Ascending aorta (tissue), 2 donors: ENCODE measurements around the gene DNAH2. TPM values are rescaled to one million over a fixed set of nuclear protein-coding genes. Genes with fewer than 3 reads are reported as not detected.
"Not testable (repeated sequence)": the region's sequence is repeated elsewhere in the genome, so short reads cannot be mapped to it uniquely, and the experiment has no call there.

Source experiments
- DNase-seq, 2 donors: peaks; one replicate each; pipeline ENCODE4 v3.0.0-alpha.2; 2019; ENCODE audit warnings: low spot score in 2 of 2
- H3K27ac ChIP-seq, 2 donors: fragments of 200-600 bp; sonication (generic); one replicate each; pipeline ENCODE4 v1.5.1; 2016 to 2017; ENCODE audit warnings: mild to moderate bottlenecking in 1 of 2
- H3K27me3 ChIP-seq: fragments of 200-600 bp; sonication (generic); one replicate; pipeline ENCODE4 v1.5.1; 2017
- H3K36me3 ChIP-seq, 2 donors: fragments of 200-600 bp; sonication (generic); one replicate each; pipeline ENCODE4 v1.5.1; 2016
- H3K4me1 ChIP-seq, 2 donors: fragments of 200-600 bp; sonication (generic); one replicate each; pipeline ENCODE4 v1.5.1; 2016 to 2017; ENCODE audit warnings: mild to moderate bottlenecking in 1 of 2
- H3K4me3 ChIP-seq, 2 donors: fragments of 200-600 bp; sonication (generic); one replicate each; pipeline ENCODE4 v1.5.1; 2016 to 2017; ENCODE audit warnings: mild to moderate bottlenecking in 1 of 2
- H3K9me3 ChIP-seq, 2 donors: fragments of 200-600 bp; sonication (generic); one replicate each; pipeline ENCODE4 v1.5.1; 2016
- intact Hi-C: fragments of 100-400 bp; cut with DNase I; formaldehyde crosslinking; loops from one replicate; pipeline ENCODE4 v1.15.1; 2023
- total RNA-seq: library from RNA; depleted of rRNA; stranded (reverse); fragments of >200 nt; gene quantifications from one replicate; pipeline ENCODE4 v1.1.0, GENCODE V29; 2016
- TF ChIP-seq, protein P1 (sequence below), 3 experiments: fragments of 200-600 bp in 2 of 3; fragments of 450-650 bp in 1 of 3; sonication (generic) in 2 of 3; IDR thresholded peaks; one replicate each; pipeline ENCODE4 v1.5.1; 2016 to 2019; ENCODE audit warnings: antibody characterized with exemption in 3 of 3, mild to moderate bottlenecking in 1 of 3, moderate library complexity in 1 of 3

DNAH2 gene
- total RNA-seq, 1 donor from 2014 or later = 0.43 TPM

DNA sequence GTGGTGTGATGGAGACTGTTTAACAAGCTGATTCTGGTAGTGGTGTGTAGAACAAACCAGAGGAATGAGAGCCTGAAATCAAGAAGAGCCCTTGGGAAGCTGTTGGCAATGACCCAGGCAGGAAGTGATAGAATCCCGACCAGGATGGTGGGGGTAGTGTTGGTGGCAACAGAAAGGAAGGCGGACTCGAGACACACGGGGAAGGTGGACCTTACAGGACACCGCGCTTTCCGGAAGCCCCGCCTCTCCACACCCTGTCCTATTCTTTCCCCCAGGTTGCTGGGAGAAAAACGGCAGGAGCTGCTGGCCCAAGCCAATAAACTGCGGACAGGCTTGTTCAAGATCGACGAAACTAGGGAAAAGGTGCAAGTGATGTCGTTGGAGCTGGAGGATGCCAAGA is 86.4 kb downstream of the DNAH2 start:
- Histone ChIP-seq H3K27me3 (no peaks in the 10 kb centered on the region), H3K36me3 (no peaks in the 10 kb centered on the region), H3K4me1 (no peaks in the 10 kb centered on the region), H3K4me3 (no peak overlapping the region), H3K9me3 (no peaks in the 10 kb centered on the region), H3K27ac (no peak overlapping the region)
- TF ChIP-seq, protein P1, sequence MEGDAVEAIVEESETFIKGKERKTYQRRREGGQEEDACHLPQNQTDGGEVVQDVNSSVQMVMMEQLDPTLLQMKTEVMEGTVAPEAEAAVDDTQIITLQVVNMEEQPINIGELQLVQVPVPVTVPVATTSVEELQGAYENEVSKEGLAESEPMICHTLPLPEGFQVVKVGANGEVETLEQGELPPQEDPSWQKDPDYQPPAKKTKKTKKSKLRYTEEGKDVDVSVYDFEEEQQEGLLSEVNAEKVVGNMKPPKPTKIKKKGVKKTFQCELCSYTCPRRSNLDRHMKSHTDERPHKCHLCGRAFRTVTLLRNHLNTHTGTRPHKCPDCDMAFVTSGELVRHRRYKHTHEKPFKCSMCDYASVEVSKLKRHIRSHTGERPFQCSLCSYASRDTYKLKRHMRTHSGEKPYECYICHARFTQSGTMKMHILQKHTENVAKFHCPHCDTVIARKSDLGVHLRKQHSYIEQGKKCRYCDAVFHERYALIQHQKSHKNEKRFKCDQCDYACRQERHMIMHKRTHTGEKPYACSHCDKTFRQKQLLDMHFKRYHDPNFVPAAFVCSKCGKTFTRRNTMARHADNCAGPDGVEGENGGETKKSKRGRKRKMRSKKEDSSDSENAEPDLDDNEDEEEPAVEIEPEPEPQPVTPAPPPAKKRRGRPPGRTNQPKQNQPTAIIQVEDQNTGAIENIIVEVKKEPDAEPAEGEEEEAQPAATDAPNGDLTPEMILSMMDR (IDR thresholded peaks at IDR 0.05) = no peak
- intact Hi-C loops = no loop called here
- no peak for DNase-seq

DNA sequence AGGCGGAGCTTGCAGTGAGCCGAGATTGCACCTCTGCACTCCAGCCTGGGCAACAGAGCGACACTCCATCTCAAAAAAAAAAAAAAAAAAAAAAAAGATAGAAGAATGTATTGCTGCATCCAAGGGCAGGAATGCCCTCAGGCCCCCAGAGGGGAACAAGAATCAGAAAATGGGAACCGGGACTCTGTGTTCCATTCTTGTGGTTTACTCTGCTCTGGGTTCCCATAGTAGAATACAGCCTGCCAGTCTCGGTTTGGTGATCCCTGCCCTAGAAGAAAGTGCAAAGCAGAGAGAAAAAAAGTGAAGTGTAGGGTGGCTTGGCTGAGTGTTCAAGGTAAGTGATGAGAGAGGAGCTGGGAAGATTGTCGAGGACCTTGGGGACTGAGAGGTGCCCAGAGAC is 89.0 kb downstream of the DNAH2 start:
- no peak for DNase-seq
- no peaks in the 10 kb centered on the region for H3K4me1 ChIP-seq
- intact Hi-C loops = no loop called here
- H3K36me3 ChIP-seq = no peaks in the 10 kb centered on the region
- no peaks in the 10 kb centered on the region for H3K9me3 ChIP-seq
- no peak overlapping the region for H3K27ac ChIP-seq
- H3K4me3 ChIP-seq = no peak overlapping the region
- TF ChIP-seq, protein P1 (IDR thresholded peaks at IDR 0.05) = no peak
- no peaks in the 10 kb centered on the region for H3K27me3 ChIP-seq

DNA sequence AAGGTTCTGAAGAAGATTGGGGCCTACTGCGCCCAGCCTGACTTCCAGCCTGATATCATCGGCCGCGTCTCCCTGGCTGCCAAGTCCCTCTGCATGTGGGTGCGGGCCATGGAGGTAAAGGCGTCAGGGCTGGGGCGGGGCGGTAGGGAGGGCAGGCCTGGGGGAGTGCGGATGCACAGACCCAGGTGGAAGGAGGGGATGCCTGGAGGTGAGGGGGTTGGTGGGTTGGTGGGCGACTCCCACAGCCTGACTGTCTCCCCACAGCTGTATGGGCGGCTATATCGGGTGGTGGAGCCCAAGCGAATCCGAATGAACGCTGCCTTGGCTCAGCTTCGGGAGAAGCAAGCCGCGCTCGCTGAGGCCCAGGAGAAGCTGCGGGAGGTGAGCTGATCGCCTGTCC is 89.7 kb downstream of the DNAH2 start:
- no peak overlapping the region for H3K4me3 ChIP-seq
- H3K27me3 ChIP-seq = no peaks in the 10 kb centered on the region
- H3K36me3 ChIP-seq = no peaks in the 10 kb centered on the region
- intact Hi-C loops = no loop called here
- no peaks in the 10 kb centered on the region for H3K4me1 ChIP-seq
- H3K9me3 ChIP-seq = no peaks in the 10 kb centered on the region
- no peak overlapping the region for H3K27ac ChIP-seq
- TF ChIP-seq, protein P1 (IDR thresholded peaks at IDR 0.05) = no peak
- DNase-seq = no peak

DNA sequence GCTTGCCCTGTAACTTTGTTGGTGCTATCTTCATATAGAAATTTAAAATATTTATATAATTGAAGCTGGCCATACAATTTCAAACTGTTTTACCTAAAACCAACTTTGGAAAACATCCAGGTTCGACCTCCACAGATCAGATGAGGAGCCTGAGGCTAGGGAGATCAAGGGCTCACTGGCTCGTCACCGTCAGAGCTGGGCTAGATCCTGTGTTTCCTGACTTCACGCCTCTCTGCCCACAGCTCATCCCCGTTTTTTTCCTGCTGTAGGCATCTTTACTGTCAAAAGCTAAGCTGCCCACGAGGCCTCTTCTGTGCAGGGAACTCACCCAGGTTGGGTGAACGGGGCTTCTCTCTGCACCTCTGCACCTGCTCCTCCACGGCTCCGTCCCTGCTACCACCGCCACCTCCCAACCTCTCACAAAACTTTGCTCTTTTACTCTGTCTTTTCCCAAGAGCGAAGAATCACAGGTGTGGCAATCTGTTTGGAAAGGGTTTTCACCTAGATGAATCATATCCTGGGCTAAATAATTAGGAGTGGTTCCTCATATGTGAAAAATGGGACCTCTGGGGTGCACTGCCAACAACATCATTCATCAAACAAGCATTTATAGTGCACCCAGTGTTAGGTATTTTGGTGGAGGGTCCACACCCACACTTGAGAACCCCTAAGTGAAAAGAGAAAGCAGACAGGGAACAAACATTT is 91.7 kb downstream of the DNAH2 start:
- intact Hi-C loops = no loop called here
- H3K4me3 ChIP-seq = no peak overlapping the region
- no peak for DNase-seq
- H3K4me1 ChIP-seq = no peaks in the 10 kb centered on the region
- H3K36me3 ChIP-seq = no peaks in the 10 kb centered on the region
- no peaks in the 10 kb centered on the region for H3K27me3 ChIP-seq
- TF ChIP-seq, protein P1 (IDR thresholded peaks at IDR 0.05) = no peak
- H3K27ac ChIP-seq = no peak overlapping the region
- no peaks in the 10 kb centered on the region for H3K9me3 ChIP-seq

DNA sequence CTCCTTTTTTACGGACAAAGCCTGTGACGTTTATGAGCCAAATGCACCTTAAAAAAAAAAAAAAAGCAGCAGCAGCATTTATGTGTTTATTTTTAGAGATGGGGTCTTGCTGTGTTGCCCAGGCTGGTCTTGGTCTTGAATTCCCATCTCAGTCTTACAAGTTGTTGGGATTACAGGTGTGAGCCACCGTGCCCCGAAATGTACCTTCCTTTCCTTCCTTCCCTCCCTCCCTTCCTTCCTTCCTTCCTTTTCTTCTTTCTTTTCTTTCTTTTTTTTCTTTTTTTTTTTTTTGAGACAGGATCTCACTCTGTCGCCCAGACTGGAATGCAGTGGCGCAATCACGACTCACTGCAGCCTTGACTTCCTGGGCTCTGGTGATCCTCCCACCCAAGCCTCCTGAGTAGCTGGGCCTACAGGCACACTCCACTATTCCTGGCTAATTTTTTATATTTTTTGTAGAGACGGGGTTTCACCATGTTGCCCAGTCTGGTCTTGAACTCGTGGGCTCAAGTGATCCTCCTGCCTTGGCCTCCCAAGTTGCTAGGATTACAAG is 92.3 kb downstream of the DNAH2 start:
- H3K36me3 ChIP-seq, DNase-seq, H3K27ac ChIP-seq, H3K9me3 ChIP-seq, H3K4me3 ChIP-seq, H3K4me1 ChIP-seq, intact Hi-C loops, H3K27me3 ChIP-seq: not testable (repeated sequence)

DNA sequence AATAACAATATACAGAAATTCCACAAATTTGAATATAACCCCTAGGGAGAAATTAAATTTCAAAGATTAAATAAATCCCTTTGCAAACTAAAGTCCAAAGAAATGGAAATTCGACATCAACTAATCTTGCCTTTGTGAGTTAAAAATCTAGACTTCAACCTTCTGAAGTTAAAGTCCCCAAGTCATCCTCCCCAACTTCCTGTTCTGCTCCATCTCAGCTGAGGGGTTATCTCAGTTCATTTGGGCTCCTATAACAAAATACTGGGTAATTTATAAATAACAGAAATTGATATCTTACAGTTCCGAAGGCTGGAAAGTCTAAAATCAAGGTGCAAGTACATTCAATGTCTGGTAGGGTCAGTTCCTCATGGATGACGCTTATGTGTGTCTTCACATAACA is 93.7 kb downstream of the DNAH2 start:
- Histone ChIP-seq H3K9me3 (no peaks in the 10 kb centered on the region), H3K4me1 (no peaks in the 10 kb centered on the region), H3K27ac (no peak overlapping the region), H3K27me3 (no peaks in the 10 kb centered on the region), H3K36me3 (no peaks in the 10 kb centered on the region), H3K4me3 (no peak overlapping the region)
- no peak for DNase-seq
- intact Hi-C loops = no loop called here
- TF ChIP-seq, protein P1 (IDR thresholded peaks at IDR 0.05) = no peak
